GM12864 (cell line): ENCODE results near the gene TNFRSF25.

Experiments used
- DNase-seq: peaks from one replicate; pipeline ENCODE4 v3.0.0-alpha.2; 2011; ENCODE audit warnings: low read depth
- H3K4me3 ChIP-seq: 2 replicates; pipeline ENCODE4 v1.5.1; 2011; ENCODE audit warnings: mild to moderate bottlenecking, low read depth, low read length, control low read depth
- TF ChIP-seq, protein P1 (sequence below): IDR thresholded peaks from 2 replicates; pipeline ENCODE4 v1.5.1; 2011; ENCODE audit warnings: low read depth, mild to moderate bottlenecking, moderate library complexity, low read length, control low read depth, inconsistent platforms; ENCODE audit errors: missing control alignments

TNFRSF25 gene

DNA sequence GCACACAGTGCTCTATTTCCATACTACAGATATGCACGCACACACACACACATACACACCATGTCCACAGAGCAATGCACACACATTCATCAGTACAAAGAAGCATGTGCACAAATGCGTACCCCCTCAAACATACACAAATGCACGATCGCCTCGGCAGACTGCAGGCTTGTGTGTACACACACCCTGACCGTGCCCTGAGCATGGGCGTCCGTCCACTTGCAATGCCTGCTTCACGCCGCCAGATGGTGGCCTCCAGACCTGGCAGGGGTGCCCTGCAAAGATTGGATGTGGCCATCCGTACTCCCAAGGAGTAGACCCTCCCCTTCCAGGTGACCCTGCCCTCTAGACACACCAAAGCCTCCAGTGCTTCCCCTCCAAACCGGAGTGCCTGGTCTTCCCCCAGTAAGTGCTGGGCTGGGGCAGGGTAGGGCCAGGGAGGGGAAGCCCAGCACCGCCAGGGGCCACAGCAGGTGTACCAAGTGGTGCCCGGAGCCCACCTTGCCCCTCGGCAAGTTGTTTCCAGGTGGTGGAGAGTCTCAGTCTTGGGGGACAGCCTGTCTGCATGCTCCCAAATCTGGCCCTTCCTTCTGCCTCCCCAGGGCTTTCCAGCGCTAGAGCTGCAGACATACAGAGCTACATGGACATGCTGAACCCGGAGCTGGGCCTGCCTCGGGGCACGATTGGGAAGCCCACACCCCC lies 20.8 kb downstream of the TNFRSF25 start:
- no peak overlapping the region for H3K4me3 ChIP-seq
- no peak for DNase-seq
- TF ChIP-seq, protein P1, sequence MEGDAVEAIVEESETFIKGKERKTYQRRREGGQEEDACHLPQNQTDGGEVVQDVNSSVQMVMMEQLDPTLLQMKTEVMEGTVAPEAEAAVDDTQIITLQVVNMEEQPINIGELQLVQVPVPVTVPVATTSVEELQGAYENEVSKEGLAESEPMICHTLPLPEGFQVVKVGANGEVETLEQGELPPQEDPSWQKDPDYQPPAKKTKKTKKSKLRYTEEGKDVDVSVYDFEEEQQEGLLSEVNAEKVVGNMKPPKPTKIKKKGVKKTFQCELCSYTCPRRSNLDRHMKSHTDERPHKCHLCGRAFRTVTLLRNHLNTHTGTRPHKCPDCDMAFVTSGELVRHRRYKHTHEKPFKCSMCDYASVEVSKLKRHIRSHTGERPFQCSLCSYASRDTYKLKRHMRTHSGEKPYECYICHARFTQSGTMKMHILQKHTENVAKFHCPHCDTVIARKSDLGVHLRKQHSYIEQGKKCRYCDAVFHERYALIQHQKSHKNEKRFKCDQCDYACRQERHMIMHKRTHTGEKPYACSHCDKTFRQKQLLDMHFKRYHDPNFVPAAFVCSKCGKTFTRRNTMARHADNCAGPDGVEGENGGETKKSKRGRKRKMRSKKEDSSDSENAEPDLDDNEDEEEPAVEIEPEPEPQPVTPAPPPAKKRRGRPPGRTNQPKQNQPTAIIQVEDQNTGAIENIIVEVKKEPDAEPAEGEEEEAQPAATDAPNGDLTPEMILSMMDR = peak; percentile 60

DNA sequence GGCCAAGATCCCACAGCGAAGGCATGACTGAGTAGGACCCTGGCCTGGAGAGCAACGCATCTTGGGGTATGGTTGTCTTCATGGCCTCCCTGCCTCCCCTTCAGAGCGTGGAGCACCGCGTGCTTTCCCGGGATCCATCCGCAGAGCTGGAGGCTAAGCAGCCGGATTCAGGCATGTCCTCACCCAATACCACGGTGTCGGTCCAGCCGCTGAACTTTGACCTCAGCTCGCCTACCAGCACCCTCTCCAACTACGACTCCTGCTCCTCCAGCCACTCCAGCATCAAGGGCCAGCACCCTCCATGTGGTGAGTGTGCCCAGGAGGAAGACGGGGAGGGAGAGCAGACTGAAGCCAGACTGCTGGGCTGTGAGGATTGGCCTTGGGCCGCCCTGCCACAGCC lies 21.6 kb downstream of the TNFRSF25 start:
- no peak overlapping the region for H3K4me3 ChIP-seq
- TF ChIP-seq, protein P1 = no peak

DNA sequence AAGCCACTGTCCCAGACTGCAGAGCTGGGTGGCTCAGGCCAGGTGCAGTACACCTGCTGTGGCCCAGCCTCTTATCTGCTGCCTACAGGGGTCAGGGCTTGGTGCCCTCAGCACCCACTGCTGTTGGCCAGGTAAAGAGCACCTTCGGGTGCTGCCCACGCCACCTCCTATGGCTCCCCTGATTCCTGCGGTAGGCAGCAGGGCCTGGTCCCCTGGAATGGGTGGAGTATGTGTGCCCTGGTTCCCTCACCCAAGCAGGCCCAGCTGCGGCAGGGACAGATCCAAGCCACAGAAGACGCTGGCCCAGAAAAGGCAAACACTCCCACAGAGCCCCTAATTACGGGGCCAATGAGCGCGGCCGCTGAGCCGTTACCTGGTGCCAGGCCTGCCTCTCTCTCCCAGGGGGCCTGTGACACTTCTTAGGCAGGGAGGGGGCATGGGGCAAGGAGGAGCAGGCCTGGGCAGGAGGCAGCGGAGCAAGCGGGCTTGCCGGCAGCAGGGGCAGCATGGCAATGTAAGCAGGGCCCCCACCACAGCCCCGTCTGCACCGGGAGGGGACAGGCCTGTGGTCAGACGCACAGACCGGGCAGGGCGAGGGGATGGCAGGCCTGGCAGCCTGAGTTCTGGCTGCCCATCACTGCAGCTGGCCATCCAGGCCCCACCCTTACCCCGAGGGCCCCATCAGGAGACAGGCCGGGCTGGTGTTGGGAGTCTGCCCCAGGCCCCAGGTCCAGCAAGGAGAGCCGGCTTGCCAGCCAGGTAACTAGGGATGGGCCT lies 22.4 kb downstream of the TNFRSF25 start:
- TF ChIP-seq, protein P1 = no peak
- DNase-seq = no peak
- no peak overlapping the region for H3K4me3 ChIP-seq

More for the DNA sequence above, 21.6 kb downstream of the TNFRSF25 start:
- no peak for DNase-seq

DNA sequence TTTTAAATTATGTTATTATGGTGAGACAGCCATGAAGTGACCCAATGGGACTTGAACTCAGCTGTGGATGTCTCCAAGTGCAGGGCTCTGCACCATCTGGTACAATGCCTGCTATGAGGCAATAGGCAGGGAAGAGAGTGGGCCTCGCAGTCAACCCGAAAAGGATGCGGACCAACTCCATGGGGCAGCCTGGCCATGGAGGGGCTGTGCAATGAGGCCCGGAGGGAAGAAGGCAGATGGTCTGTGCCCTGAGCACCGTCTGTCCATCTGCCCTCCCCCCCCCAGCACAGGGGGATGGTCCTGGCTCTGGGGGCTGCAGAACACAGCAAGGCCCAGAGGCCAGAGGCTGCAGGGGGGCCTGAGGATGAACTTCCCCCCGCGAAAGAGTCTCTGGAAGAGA lies 24.4 kb downstream of the TNFRSF25 start:
- TF ChIP-seq, protein P1 = no peak
- DNase-seq = no peak
- H3K4me3 ChIP-seq = no peak overlapping the region

DNA sequence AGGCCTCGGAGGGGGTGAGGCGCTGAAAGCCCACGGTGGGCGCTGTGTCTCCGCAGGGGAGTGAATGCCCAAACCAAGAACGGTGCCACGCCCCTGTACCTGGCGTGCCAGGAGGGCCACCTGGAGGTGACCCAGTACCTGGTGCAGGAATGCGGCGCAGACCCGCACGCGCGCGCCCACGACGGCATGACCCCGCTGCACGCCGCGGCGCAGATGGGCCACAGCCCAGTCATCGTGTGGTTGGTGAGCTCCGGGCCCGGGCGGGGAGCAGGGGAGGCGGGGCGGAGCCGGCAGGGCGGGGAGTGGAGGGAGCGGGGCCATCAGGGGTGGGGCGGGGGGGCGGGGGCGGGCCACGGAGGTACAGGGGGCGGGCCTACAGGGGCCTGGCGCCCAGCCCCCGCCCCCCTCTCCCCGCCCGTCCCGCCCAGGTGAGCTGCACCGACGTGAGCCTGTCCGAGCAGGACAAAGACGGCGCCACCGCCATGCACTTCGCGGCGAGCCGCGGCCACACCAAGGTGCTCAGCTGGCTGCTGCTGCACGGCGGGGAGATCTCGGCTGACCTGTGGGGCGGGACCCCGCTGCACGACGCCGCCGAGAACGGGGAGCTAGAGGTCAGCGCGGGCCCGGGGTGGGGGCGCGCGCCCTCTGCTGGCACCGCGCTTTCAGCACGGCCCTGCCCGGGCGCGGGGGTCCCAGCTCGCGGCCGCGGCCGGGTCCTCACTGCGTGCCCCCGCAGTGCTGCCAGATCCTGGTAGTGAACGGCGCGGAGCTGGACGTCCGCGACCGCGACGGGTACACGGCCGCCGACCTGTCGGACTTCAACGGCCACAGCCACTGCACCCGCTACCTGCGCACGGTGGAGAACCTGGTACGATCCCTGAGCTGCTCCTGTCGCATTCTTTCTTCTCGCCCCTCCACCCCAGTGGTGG lies 25.5 kb downstream of the TNFRSF25 start:
- TF ChIP-seq, protein P1 = peak; percentile 16
- no peak for DNase-seq
- H3K4me3 ChIP-seq = no peak overlapping the region; the same call in 1 of the 2 replicates

DNA sequence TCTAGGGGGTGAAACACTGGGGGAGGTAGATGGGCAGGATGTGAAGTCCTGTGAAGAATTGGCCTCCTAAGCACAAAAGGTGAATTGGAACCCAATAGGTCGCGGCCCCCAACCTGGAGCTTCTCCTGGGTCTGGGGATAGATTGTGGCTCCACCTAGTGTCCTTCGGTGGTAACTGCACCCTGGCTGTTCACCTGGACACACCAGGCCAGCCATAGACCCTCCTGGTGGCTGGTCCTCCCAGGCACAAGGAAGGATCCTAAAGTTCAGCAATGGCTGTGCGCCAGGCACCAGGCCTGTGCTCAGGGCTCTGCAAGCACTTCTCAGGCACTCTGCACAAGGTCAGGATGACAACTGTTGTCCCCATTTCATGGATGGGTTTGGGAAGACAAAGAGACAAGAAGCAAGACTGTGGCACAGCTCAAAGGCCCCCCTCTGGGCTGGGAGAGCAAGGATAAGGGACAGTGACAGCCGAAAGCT lies 27.9 kb downstream of the TNFRSF25 start:
- TF ChIP-seq, protein P1 = peak; percentile 97
- DNase-seq = no peak
- no peak overlapping the region for H3K4me3 ChIP-seq
